Stimulated activated CD4-positive, alpha-beta T cell treated with anti-CD3 and anti-CD28 coated beads, Interleukin-2, amount 100 ng/mL, for 48 hours (primary cell): ENCODE results near the gene CTDSPL2.
"Not testable (repeated sequence)": the region's sequence is repeated elsewhere in the genome, so short reads cannot be mapped to it uniquely, and the experiment has no call there.

ENCODE experiments used
- DNase-seq, 2 donors: peaks; one replicate each; pipeline ENCODE4 v3.0.0-alpha.2; 2020

The CTDSPL2 gene

GRCh38 chr15:44489464-44489863 lies 62.0 kb downstream of the CTDSPL2 start:
- no peak for DNase-seq

- no peak for DNase-seq
Measured at GRCh38 chr15:44490622-44491021, 63.2 kb downstream of the CTDSPL2 start.

- DNase-seq = no peak
Measured at GRCh38 chr15:44492040-44492439, 64.6 kb downstream of the CTDSPL2 start.

- no peak for DNase-seq
Measured at GRCh38 chr15:44492672-44493071, 65.2 kb downstream of the CTDSPL2 start.

GRCh38 chr15:44495562-44495961 lies 68.1 kb downstream of the CTDSPL2 start:
- no peak for DNase-seq

- no peak for DNase-seq
Measured at GRCh38 chr15:44500555-44500954, 73.1 kb downstream of the CTDSPL2 start.

GRCh38 chr15:44501768-44502366 lies 74.4 kb downstream of the CTDSPL2 start:
- DNase-seq = no peak

- DNase-seq = no peak
Measured at GRCh38 chr15:44516436-44516835, 89.0 kb downstream of the CTDSPL2 start.

- DNase-seq = no peak
Measured at GRCh38 chr15:44519537-44519936, 92.1 kb downstream of the CTDSPL2 start.

- no peak for DNase-seq
Measured at GRCh38 chr15:44525018-44525417, 97.6 kb downstream of the CTDSPL2 start.

- DNase-seq = no peak
Measured at GRCh38 chr15:44527241-44527640, 99.8 kb downstream of the CTDSPL2 start.

GRCh38 chr15:44529864-44530604 lies 102.6 kb downstream of the CTDSPL2 start:
- DNase-seq = no peak

GRCh38 chr15:44530653-44531052 lies 103.2 kb downstream of the CTDSPL2 start:
- DNase-seq = no peak

- DNase-seq = not testable (repeated sequence)
Measured at GRCh38 chr15:44532275-44532674, 104.8 kb downstream of the CTDSPL2 start.

- no peak for DNase-seq
Measured at GRCh38 chr15:44532689-44533088, 105.3 kb downstream of the CTDSPL2 start.

- no peak for DNase-seq
Measured at GRCh38 chr15:44535092-44535491, 107.7 kb downstream of the CTDSPL2 start.

GRCh38 chr15:44535523-44536301 lies 108.3 kb downstream of the CTDSPL2 start:
- peak in 1 of 2 donors; percentile 40 for DNase-seq

- DNase-seq = no peak
Measured at GRCh38 chr15:44536302-44536961, 109.0 kb downstream of the CTDSPL2 start.

GRCh38 chr15:44536962-44537734 lies 109.7 kb downstream of the CTDSPL2 start, which contains the start of gene EIF3J:
Gene EIF3J, plus strand, starts transcription at chr15:44537147. Its CDS starts 48 bp downstream, at chr15:44537195.
- DNase-seq = peak; percentile 89 to 92

- no peak for DNase-seq
Measured at GRCh38 chr15:44537735-44538240, 110.4 kb downstream of the CTDSPL2 start.

- DNase-seq = no peak
Measured at GRCh38 chr15:44541282-44541958, 114.0 kb downstream of the CTDSPL2 start.
